Lung (tissue), 12 donors: ENCODE measurements around the gene PFDN4. TPM values are rescaled to one million over a fixed set of nuclear protein-coding genes. Genes with fewer than 3 reads are reported as not detected.

ENCODE experiments used
- ATAC-seq: fragments of 200-7000 bp; cut with Tn5 transposase; one replicate; pipeline ENCODE4 v1.9.1; 2020; ENCODE audit warnings: moderate number of reproducible peaks; ENCODE audit not compliant: insufficient read depth, low FRiP score
- DNase-seq, 3 donors: peaks; one replicate each; pipeline ENCODE4 v3.0.0-alpha.2; 2013 to 2017
- H3K27ac ChIP-seq, 2 donors: one replicate each; pipeline ENCODE4 v1.5.1; 2013; ENCODE audit warnings: mild to moderate bottlenecking in 2 of 2, moderate library complexity in 2 of 2, control low read depth in 1 of 2, inconsistent platforms in 1 of 2, low read depth in 1 of 2, low read length in 1 of 2
- H3K27me3 ChIP-seq, 3 donors: one replicate each; pipeline ENCODE4 v1.5.1; 2013; ENCODE audit warnings: low read length in 2 of 3; ENCODE audit not compliant: control insufficient read depth in 3 of 3, insufficient read depth in 3 of 3
- H3K36me3 ChIP-seq, 4 donors: one replicate each; pipeline ENCODE4 v1.5.1; 2013; ENCODE audit warnings: low read length in 4 of 4, mild to moderate bottlenecking in 1 of 4, moderate library complexity in 1 of 4; ENCODE audit not compliant: control insufficient read depth in 4 of 4, insufficient read depth in 4 of 4
- H3K4me1 ChIP-seq, 5 donors: one replicate each; pipeline ENCODE4 v1.5.1; 2013; ENCODE audit warnings: low read length in 5 of 5, mild to moderate bottlenecking in 2 of 5, moderate library complexity in 1 of 5; ENCODE audit not compliant: control insufficient read depth in 5 of 5, insufficient read depth in 5 of 5
- H3K4me3 ChIP-seq: one replicate; pipeline ENCODE4 v1.5.1; 2013; ENCODE audit warnings: mild to moderate bottlenecking, control low read depth, moderate library complexity
- H3K9ac ChIP-seq, 2 donors: one replicate each; pipeline ENCODE4 v1.5.1; 2013; ENCODE audit warnings: low read length in 2 of 2, control low read depth in 1 of 2; ENCODE audit not compliant: insufficient read depth in 1 of 2
- H3K9me3 ChIP-seq, 4 donors: one replicate each; pipeline ENCODE4 v1.5.1; 2013; ENCODE audit warnings: low read length in 3 of 4, mild to moderate bottlenecking in 1 of 4, moderate library complexity in 1 of 4; ENCODE audit not compliant: control insufficient read depth in 4 of 4, insufficient read depth in 3 of 4
- CTCF ChIP-seq: IDR thresholded peaks from 2 replicates; pipeline ENCODE4 v1.5.1; 2012; ENCODE audit warnings: mild to moderate bottlenecking; ENCODE audit errors: control extremely low read depth, extremely low read depth
- whole genome bisulfite sequencing, 2 donors: extraction: QIAGEN DNeasy Blood & Tissue Kit; methylation state at CpG; one replicate each; pipeline ENCODE4 v1.1.7; 2013; 5-methylcytosine and 5-hydroxymethylcytosine counted together
- polyA plus RNA-seq, 2 donors: library from polyadenylated mRNA; stranded (reverse); fragments of 200-250 nt; gene quantifications; one replicate each; pipeline ENCODE4 v1.2.1, GENCODE V29; 2013
- total RNA-seq, 2 donors: library from RNA; depleted of rRNA in 1 of 2; stranded (reverse); fragments of >200 nt in 1 of 2; gene quantifications; one replicate each; pipeline ENCODE4 v1.2.1, GENCODE V29; 2014 to 2021
- donor health status: control.
- donor health status: control.
- donor health status: Bipolar disorder and iron deficiency.
- donor health status: healthy.
- donor health status: DM: yes; HTN: yes; CAD: no.

The PFDN4 gene
- total and polyA plus RNA-seq, 4 donors: 15.9 to 83.6 (median 43.4) TPM

- Histone ChIP-seq H3K4me1 (peaks cover 0 to 28% (median 0%) of the 10 kb centered on the region in 5 donors), H3K9me3 (peaks cover 0 to 7% (median 2%) of the 10 kb centered on the region in 4 donors), H3K4me3 (no peak overlapping the region), H3K36me3 (no peaks in the 10 kb centered on the region), H3K9ac (no peak overlapping the region), H3K27me3 (no peaks in the 10 kb centered on the region), H3K27ac (no peak overlapping the region)
- DNase-seq: no peak
- ATAC-seq: no peak
- WGBS, 2 donors: 84 to 88% methylated on average over 5 of the region's 5 CpGs
- no peak for TF ChIP-seq CTCF
Measured at GRCh38 chr20:54227751-54228150, 19.9 kb downstream of the PFDN4 start.

- ATAC-seq: no peak
Measured at GRCh38 chr20:54228841-54229240, 21.0 kb downstream of the PFDN4 start.

GRCh38 chr20:54229566-54230160 lies 21.8 kb downstream of the PFDN4 start:
- no peak for TF ChIP-seq CTCF
- H3K9ac ChIP-seq: no peak overlapping the region
- H3K4me1 ChIP-seq: peaks cover 0 to 28% (median 0%) of the 10 kb centered on the region in 5 donors
- no peak overlapping the region for H3K4me3 ChIP-seq
- no peaks in the 10 kb centered on the region for H3K36me3 ChIP-seq
- H3K27ac ChIP-seq: no peak overlapping the region
- peak in 2 of 3 donors; percentile 59 to 69 for DNase-seq
- ATAC-seq: no peak
- H3K9me3 ChIP-seq: peaks cover 0 to 7% (median 2%) of the 10 kb centered on the region in 4 donors
- WGBS, 2 donors: 90% methylated on average over 2 of the region's 2 CpGs
- no peaks in the 10 kb centered on the region for H3K27me3 ChIP-seq

More at GRCh38 chr20:54228841-54229240, 21.0 kb downstream of the PFDN4 start:
- Histone ChIP-seq H3K27me3 (no peaks in the 10 kb centered on the region), H3K9ac (no peak overlapping the region), H3K4me1 (peaks cover 0 to 28% (median 0%) of the 10 kb centered on the region in 5 donors), H3K9me3 (peaks cover 0 to 7% (median 2%) of the 10 kb centered on the region in 4 donors), H3K4me3 (no peak overlapping the region), H3K36me3 (no peaks in the 10 kb centered on the region), H3K27ac (no peak overlapping the region)
- no peak for TF ChIP-seq CTCF
- WGBS, 2 donors: 76 to 84% methylated on average over 3 of the region's 3 CpGs
- no peak for DNase-seq

GRCh38 chr20:54231036-54231435 lies 23.1 kb downstream of the PFDN4 start:
- Histone ChIP-seq H3K4me1 (peaks cover 0 to 28% (median 0%) of the 10 kb centered on the region in 5 donors), H3K4me3 (no peak overlapping the region), H3K36me3 (no peaks in the 10 kb centered on the region), H3K27me3 (no peaks in the 10 kb centered on the region), H3K9me3 (peaks cover 0 to 7% (median 2%) of the 10 kb centered on the region in 4 donors), H3K9ac (no peak overlapping the region), H3K27ac (no peak overlapping the region)
- no peak for TF ChIP-seq CTCF
- ATAC-seq (no peak), DNase-seq (peak in 2 of 3 donors; percentile 26 to 32)
- 63 to 67% methylated on average over 3 of the region's 3 CpGs for WGBS, 2 donors
